H9 (cell line): ENCODE data around the gene MFN2. TPM values are rescaled to one million over a fixed set of nuclear protein-coding genes. Genes with fewer than 3 reads are reported as not detected.

ENCODE experiments used
- DNase-seq: peaks from one replicate; pipeline ENCODE4 v3.0.0-alpha.2; 2017
- H2AFZ ChIP-seq: one replicate; pipeline ENCODE4 v1.6.1; 2013; ENCODE audit warnings: mild to moderate bottlenecking, low read length, control low read depth, moderate library complexity
- H2AK5ac ChIP-seq: 2 replicates; pipeline ENCODE4 v1.6.1; 2013; ENCODE audit warnings: low read length, control low read depth, mixed read lengths; ENCODE audit not compliant: insufficient read length
- H2BK120ac ChIP-seq: one replicate; pipeline ENCODE4 v1.6.1; 2013; ENCODE audit warnings: low read depth, mild to moderate bottlenecking, low read length, control low read depth, inconsistent platforms; ENCODE audit not compliant: poor library complexity, severe bottlenecking
- H2BK12ac ChIP-seq: 2 replicates; pipeline ENCODE4 v1.6.1; 2013; ENCODE audit warnings: low read length, control low read depth, mixed read lengths, low read depth; ENCODE audit not compliant: insufficient read length
- H2BK15ac ChIP-seq: 2 replicates; pipeline ENCODE4 v1.6.1; 2013; ENCODE audit warnings: low read depth, low read length, control low read depth
- H2BK20ac ChIP-seq: one replicate; pipeline ENCODE4 v1.6.1; 2013; ENCODE audit warnings: low read depth, mild to moderate bottlenecking, low read length, control low read depth, inconsistent platforms; ENCODE audit not compliant: poor library complexity, severe bottlenecking
- H2BK5ac ChIP-seq: 2 replicates; pipeline ENCODE4 v1.6.1; 2013; ENCODE audit warnings: low read length, control low read depth, mixed read lengths; ENCODE audit not compliant: insufficient read length
- H3K14ac ChIP-seq: 2 replicates; pipeline ENCODE4 v1.6.1; 2013; ENCODE audit warnings: low read length, control low read depth; ENCODE audit not compliant: insufficient read depth
- H3K18ac ChIP-seq: 2 replicates; pipeline ENCODE4 v1.6.1; 2013; ENCODE audit warnings: low read depth, mild to moderate bottlenecking, mixed read lengths, low read length, control low read depth; ENCODE audit not compliant: insufficient read length
- H3K23ac ChIP-seq: 2 replicates; pipeline ENCODE4 v1.6.1; 2013; ENCODE audit warnings: low read length, control low read depth, mixed read lengths, low read depth; ENCODE audit not compliant: insufficient read length
- H3K23me2 ChIP-seq: 2 replicates; pipeline ENCODE4 v1.6.1; 2013; ENCODE audit warnings: low read depth, mild to moderate bottlenecking, mixed read lengths, low read length, control low read depth; ENCODE audit not compliant: insufficient read length, poor library complexity, severe bottlenecking
- H3K27ac ChIP-seq: 2 replicates; pipeline ENCODE4 v1.5.1; 2013; ENCODE audit warnings: low read length, control low read depth, mixed read lengths, low read depth; ENCODE audit not compliant: insufficient read length
- H3K27me3 ChIP-seq: 2 replicates; pipeline ENCODE4 v1.6.1; 2013; ENCODE audit warnings: low read length, control low read depth, inconsistent platforms; ENCODE audit not compliant: insufficient read depth
- H3K4ac ChIP-seq: 2 replicates; pipeline ENCODE4 v1.6.1; 2013; ENCODE audit warnings: low read depth, mild to moderate bottlenecking, control low read depth, inconsistent platforms, low read length, moderate library complexity
- H3K4me1 ChIP-seq: 2 replicates; pipeline ENCODE4 v1.6.1; 2013; ENCODE audit warnings: low read length, control low read depth, inconsistent platforms; ENCODE audit not compliant: insufficient read depth
- H3K4me2 ChIP-seq: 2 replicates; pipeline ENCODE4 v1.6.1; 2013; ENCODE audit warnings: low read length, control low read depth, mixed read lengths; ENCODE audit not compliant: insufficient read length, insufficient read depth
- H3K56ac ChIP-seq: 2 replicates; pipeline ENCODE4 v1.6.1; 2013; ENCODE audit warnings: low read depth, mild to moderate bottlenecking, mixed read lengths, low read length, control low read depth; ENCODE audit not compliant: insufficient read length
- H3K79me1 ChIP-seq: 2 replicates; pipeline ENCODE4 v1.6.1; 2013; ENCODE audit warnings: low read depth, mild to moderate bottlenecking, moderate library complexity, low read length, control low read depth, inconsistent platforms; ENCODE audit not compliant: insufficient read depth, poor library complexity, severe bottlenecking
- H3K79me2 ChIP-seq: 2 replicates; pipeline ENCODE4 v1.6.1; 2013; ENCODE audit warnings: low read length, control low read depth, inconsistent platforms; ENCODE audit not compliant: insufficient read depth
- H3K9ac ChIP-seq: 2 replicates; pipeline ENCODE4 v1.6.1; 2013; ENCODE audit warnings: low read length, control low read depth, mixed read lengths; ENCODE audit not compliant: insufficient read length; ENCODE audit errors: extremely low read depth
- H3K9me3 ChIP-seq: one replicate; pipeline ENCODE4 v1.6.1; 2013; ENCODE audit warnings: low read depth, low read length, inconsistent platforms; ENCODE audit not compliant: control insufficient read depth
- H3T11ph ChIP-seq: one replicate; pipeline ENCODE4 v1.6.1; 2013; ENCODE audit warnings: mild to moderate bottlenecking, low read length, control low read depth, inconsistent platforms
- H4K20me1 ChIP-seq: one replicate; pipeline ENCODE4 v1.6.1; 2013; ENCODE audit not compliant: control insufficient read depth, insufficient read length, insufficient read depth
- H4K5ac ChIP-seq: 2 replicates; pipeline ENCODE4 v1.6.1; 2013; ENCODE audit warnings: low read depth, mild to moderate bottlenecking, mixed read lengths, low read length, control low read depth; ENCODE audit not compliant: insufficient read length
- H4K8ac ChIP-seq: replicated peaks from 2 replicates; pipeline ENCODE4 v1.6.1; 2013; ENCODE audit warnings: low read length, control low read depth, mixed read lengths, low read depth; ENCODE audit not compliant: insufficient read length
- H4K91ac ChIP-seq: 2 replicates; pipeline ENCODE4 v1.6.1; 2013; ENCODE audit warnings: low read depth, mild to moderate bottlenecking, moderate library complexity, mixed read lengths, low read length, control low read depth; ENCODE audit not compliant: insufficient read length
- H3K27ac Mint-ChIP-seq, 3 experiments: 2 replicates in 2 of 3; 3 replicates in 1 of 3; pipeline ENCODE4 v1.8.0; 2020 to 2021; ENCODE audit warnings: mixed read lengths in 3 of 3, mild to moderate bottlenecking in 1 of 3, moderate library complexity in 1 of 3
- H3K27me3 Mint-ChIP-seq: 2 replicates; pipeline ENCODE4 v1.8.0; 2021; ENCODE audit warnings: low read depth, mild to moderate bottlenecking, moderate library complexity, mixed read lengths
- H3K36me3 Mint-ChIP-seq, 3 experiments: 2 replicates in 2 of 3; 3 replicates in 1 of 3; pipeline ENCODE4 v1.8.0; 2020 to 2021; ENCODE audit warnings: low read depth in 3 of 3, mixed read lengths in 3 of 3; ENCODE audit not compliant: insufficient read depth in 1 of 3
- H3K4me1 Mint-ChIP-seq, 2 experiments: 2 replicates each; pipeline ENCODE4 v1.8.0; 2020; ENCODE audit warnings: mixed read lengths in 2 of 2
- H3K4me3 Mint-ChIP-seq, 2 experiments: 2 replicates in 1 of 2; 3 replicates in 1 of 2; pipeline ENCODE4 v1.8.0; 2020 to 2021; ENCODE audit warnings: mild to moderate bottlenecking in 2 of 2, mixed read lengths in 2 of 2, moderate library complexity in 1 of 2
- H3K9me3 Mint-ChIP-seq, 2 experiments: 2 replicates in 1 of 2; 3 replicates in 1 of 2; pipeline ENCODE4 v1.8.0; 2020; ENCODE audit warnings: mild to moderate bottlenecking in 2 of 2, mixed read lengths in 2 of 2, moderate library complexity in 1 of 2
- CTCF ChIP-seq: fragments of 200-600 bp; sonication (generic); conservative IDR thresholded peaks from 3 replicates; pipeline ENCODE4 v1.8.0; 2021; ENCODE audit warnings: antibody characterized with exemption, mild to moderate bottlenecking
- WGBS: extraction: QIAGEN DNeasy Blood & Tissue Kit; methylation state at CpG from one replicate; pipeline ENCODE4 v1.1.7; 2013; ENCODE audit warnings: missing lambda C conversion rate, low lambda C conversion rate, mixed read lengths; ENCODE audit not compliant: insufficient read length; ENCODE audit errors: extremely low coverage; 5-methylcytosine and 5-hydroxymethylcytosine counted together
- total RNA-seq: library from RNA; stranded (reverse); gene quantifications from 2 replicates; pipeline ENCODE4 v1.2.1, GENCODE V29; 2021

MFN2 gene
- total RNA-seq, 1 experiment from 2014 or later = 61.4 TPM

GRCh38 chr1:12006167-12006921 lies 26.1 kb downstream of the MFN2 start:
- Histone ChIP-seq H2BK5ac (no peak overlapping the region), H3K14ac (no peak overlapping the region), H2BK120ac (no peak overlapping the region), H3K4me2 (no peak overlapping the region), H2AK5ac (no peak overlapping the region), H4K20me1 (no peaks in the 10 kb centered on the region), H2BK15ac (no peak overlapping the region), H4K8ac (no peak overlapping the region), H3K23me2 (no peaks in the 10 kb centered on the region), H4K5ac (no peak overlapping the region), H3K4me1 (no peaks in the 10 kb centered on the region), H3K4ac (no peak overlapping the region), H3K23ac (no peak overlapping the region), H3K9me3 (no peaks in the 10 kb centered on the region), H2BK12ac (no peak overlapping the region), H4K91ac (no peak overlapping the region), H3K18ac (no peak overlapping the region), H3K79me1 (no peaks in the 10 kb centered on the region), H3K79me2 (no peaks in the 10 kb centered on the region), H3K27me3 (no peaks in the 10 kb centered on the region), H3K9ac (no peak overlapping the region), H3T11ph (no peak overlapping the region), H2BK20ac (no peak overlapping the region), H3K56ac (no peak overlapping the region), H2AFZ (no peak overlapping the region), H3K27ac (no peak overlapping the region)
- Mint-ChIP-seq H3K27me3 (no peaks in the 10 kb centered on the region), H3K4me3 (no peak overlapping the region), H3K36me3 (peaks cover 83 to 98% (median 96%) of the 10 kb centered on the region in 3 experiments), H3K4me1 (no peaks in the 10 kb centered on the region), H3K9me3 (peaks cover 6 to 13% of the 10 kb centered on the region in 2 experiments; a peak in 3 of 5 replicates), H3K27ac (no peak overlapping the region)
- 100% methylated on average over 1 of the region's 17 CpGs for WGBS
- no peak for TF ChIP-seq CTCF
- no peak for DNase-seq
